ENCODE data around the gene CALML6.

DNA sequence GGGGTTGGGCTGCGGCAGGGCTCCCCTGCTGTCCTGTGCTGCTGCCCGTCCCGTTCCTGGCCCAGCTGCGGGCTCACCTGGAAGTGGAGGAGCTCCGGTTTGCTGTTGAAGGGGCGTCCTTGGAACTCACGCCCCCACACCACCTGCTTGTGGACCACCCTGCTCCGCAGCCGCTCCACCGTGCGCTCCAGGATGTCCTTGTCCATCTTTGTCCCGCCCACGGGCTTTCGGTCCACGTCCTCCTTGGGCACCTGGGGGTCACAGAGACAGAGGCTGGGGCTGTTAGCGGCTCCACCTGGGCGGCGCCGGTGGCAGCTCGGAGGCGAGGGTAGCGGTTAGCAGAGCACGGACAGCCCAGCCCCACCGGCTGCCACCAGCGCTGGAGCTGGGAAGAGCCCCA lies 49.8 kb downstream of the CALML6 start:
- no peak for TF ChIP-seq EZH2 (IDR thresholded peaks at IDR 0.05; ENCODE audit: borderline replicate concordance, low read depth, low read length, poor library complexity, severe bottlenecking)
- TF ChIP-seq, protein P1, sequence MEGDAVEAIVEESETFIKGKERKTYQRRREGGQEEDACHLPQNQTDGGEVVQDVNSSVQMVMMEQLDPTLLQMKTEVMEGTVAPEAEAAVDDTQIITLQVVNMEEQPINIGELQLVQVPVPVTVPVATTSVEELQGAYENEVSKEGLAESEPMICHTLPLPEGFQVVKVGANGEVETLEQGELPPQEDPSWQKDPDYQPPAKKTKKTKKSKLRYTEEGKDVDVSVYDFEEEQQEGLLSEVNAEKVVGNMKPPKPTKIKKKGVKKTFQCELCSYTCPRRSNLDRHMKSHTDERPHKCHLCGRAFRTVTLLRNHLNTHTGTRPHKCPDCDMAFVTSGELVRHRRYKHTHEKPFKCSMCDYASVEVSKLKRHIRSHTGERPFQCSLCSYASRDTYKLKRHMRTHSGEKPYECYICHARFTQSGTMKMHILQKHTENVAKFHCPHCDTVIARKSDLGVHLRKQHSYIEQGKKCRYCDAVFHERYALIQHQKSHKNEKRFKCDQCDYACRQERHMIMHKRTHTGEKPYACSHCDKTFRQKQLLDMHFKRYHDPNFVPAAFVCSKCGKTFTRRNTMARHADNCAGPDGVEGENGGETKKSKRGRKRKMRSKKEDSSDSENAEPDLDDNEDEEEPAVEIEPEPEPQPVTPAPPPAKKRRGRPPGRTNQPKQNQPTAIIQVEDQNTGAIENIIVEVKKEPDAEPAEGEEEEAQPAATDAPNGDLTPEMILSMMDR (conservative IDR thresholded peaks at IDR 0.05; ENCODE audit: low read depth, low read length) = no peak
